Measurements from ENCODE around the gene PRR16.

PRR16 gene

GRCh38 chr5:120630550-120630949, 166.4 kb downstream of the PRR16 start:
- TF ChIP-seq CTCF (IDR thresholded peaks at IDR 0.05) (no peak), ZFX (IDR thresholded peaks at IDR 0.05; ENCODE audit: borderline replicate concordance) (no peak)
- H3K27ac ChIP-seq: no peak overlapping the region

GRCh38 chr5:120631611-120632010, 167.5 kb downstream of the PRR16 start:
- H3K27ac ChIP-seq: no peak overlapping the region
- TF ChIP-seq CTCF (IDR thresholded peaks at IDR 0.05): no peak
- no peak for TF ChIP-seq ZFX (IDR thresholded peaks at IDR 0.05; ENCODE audit: borderline replicate concordance)

GRCh38 chr5:120632430-120632829, 168.3 kb downstream of the PRR16 start:
- TF ChIP-seq CTCF (IDR thresholded peaks at IDR 0.05): no peak
- no peak for TF ChIP-seq ZFX (IDR thresholded peaks at IDR 0.05; ENCODE audit: borderline replicate concordance)
- H3K27ac ChIP-seq: no peak overlapping the region

- no peak overlapping the region for H3K27ac ChIP-seq
- TF ChIP-seq CTCF (IDR thresholded peaks at IDR 0.05) (no peak), ZFX (IDR thresholded peaks at IDR 0.05; ENCODE audit: borderline replicate concordance) (no peak)
Measured at GRCh38 chr5:120638449-120638848, 174.3 kb downstream of the PRR16 start.

- TF ChIP-seq CTCF (IDR thresholded peaks at IDR 0.05) (no peak), ZFX (IDR thresholded peaks at IDR 0.05; ENCODE audit: borderline replicate concordance) (no peak)
- no peak overlapping the region for H3K27ac ChIP-seq
Measured at GRCh38 chr5:120640778-120641177, 176.7 kb downstream of the PRR16 start.

GRCh38 chr5:120644516-120644915, 180.4 kb downstream of the PRR16 start:
- TF ChIP-seq CTCF (IDR thresholded peaks at IDR 0.05) (no peak), ZFX (IDR thresholded peaks at IDR 0.05; ENCODE audit: borderline replicate concordance) (no peak)
- H3K27ac ChIP-seq: no peak overlapping the region

- TF ChIP-seq ZFX (IDR thresholded peaks at IDR 0.05; ENCODE audit: borderline replicate concordance) (no peak), CTCF (IDR thresholded peaks at IDR 0.05) (peak; percentile 88)
- H3K27ac ChIP-seq: no peak overlapping the region
Measured at GRCh38 chr5:120655828-120656435, 191.8 kb downstream of the PRR16 start.

All from 22Rv1 (cell line).